ENCODE data around the gene FAM83F.

Gene FAM83F

DNA sequence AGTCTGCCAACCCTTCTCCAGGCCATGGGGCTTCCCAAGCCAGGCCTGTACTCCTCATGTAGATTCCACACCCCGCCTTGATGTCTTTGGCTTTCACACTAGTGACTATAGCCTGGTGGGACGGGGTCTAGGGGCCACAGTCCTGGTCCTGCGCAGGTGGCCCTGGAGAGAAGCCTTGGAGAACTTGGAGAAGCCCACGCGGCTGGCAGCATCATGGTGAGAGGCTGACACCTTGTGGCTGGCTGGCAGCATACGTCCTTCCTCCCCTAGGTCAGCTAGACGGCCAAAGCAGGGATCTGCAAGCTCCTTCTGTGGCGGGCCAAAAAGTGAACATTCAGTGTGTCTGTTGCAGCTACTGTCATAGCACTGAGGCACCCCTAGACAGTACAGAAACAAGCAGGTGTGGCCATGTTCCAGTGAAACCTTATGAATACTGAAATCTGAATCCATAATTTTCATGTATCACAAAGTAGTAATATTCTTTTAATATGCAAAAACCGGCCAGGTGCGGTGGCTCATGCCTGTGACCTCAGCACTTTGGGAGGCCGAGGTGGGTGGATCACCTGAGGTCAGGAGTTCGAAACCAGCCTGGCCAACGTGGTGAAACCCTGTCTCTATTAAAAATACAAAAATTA, 42.0 kb downstream of the FAM83F start:
- Histone ChIP-seq H3K9ac (no peak overlapping the region), H3K9me3 (replicated peaks in 1 of 11) (no peaks in the 10 kb centered on the region), H3K4me3 (no peak overlapping the region), H3K4me2 (no peak overlapping the region), H3K36me3 (no peaks in the 10 kb centered on the region), H3K4me1 (peaks cover 20 to 58% (median 46%) of the 10 kb centered on the region in 10 experiments), H3K27me3 (no peaks in the 10 kb centered on the region), H4K20me1 (no peaks in the 10 kb centered on the region), H3K27ac (no peak overlapping the region)
- TF ChIP-seq Cebpa-rat (IDR thresholded peaks at IDR 0.05): no peak

DNA sequence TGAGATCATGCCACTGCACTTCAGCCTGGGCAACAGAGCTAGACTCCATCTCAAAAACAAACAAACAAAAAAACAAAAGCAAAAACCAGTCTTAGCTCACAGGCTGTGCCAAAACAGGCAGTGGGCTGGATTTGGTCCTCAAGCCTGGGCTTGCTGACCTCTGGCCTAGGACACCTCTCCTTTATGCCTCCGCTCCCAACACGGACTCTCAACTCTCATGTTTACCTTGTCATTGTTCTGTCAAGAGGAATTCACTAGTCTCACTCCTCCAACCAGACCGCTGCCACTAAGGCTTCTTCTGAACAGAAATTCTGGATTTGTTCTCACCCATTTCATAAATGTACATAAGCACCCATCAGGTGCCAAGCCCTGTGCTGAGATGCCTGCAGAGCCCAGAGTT, 42.6 kb downstream of the FAM83F start:
- Histone ChIP-seq H3K4me1 (peaks cover 27 to 58% (median 46%) of the 10 kb centered on the region in 10 experiments), H3K27me3 (no peaks in the 10 kb centered on the region), H4K20me1 (no peaks in the 10 kb centered on the region), H3K36me3 (no peaks in the 10 kb centered on the region), H3K27ac (no peak overlapping the region), H3K4me2 (no peak overlapping the region), H3K9ac (0 out of 22 replicates have a peak overlapping the region, but pooled peaks of 1 of the 11 experiments have one; percentile 5), H3K9me3 (replicated peaks in 1 of 11) (no peaks in the 10 kb centered on the region), H3K4me3 (no peak overlapping the region)
- TF ChIP-seq Cebpa-rat (IDR thresholded peaks at IDR 0.05): no peak

DNA sequence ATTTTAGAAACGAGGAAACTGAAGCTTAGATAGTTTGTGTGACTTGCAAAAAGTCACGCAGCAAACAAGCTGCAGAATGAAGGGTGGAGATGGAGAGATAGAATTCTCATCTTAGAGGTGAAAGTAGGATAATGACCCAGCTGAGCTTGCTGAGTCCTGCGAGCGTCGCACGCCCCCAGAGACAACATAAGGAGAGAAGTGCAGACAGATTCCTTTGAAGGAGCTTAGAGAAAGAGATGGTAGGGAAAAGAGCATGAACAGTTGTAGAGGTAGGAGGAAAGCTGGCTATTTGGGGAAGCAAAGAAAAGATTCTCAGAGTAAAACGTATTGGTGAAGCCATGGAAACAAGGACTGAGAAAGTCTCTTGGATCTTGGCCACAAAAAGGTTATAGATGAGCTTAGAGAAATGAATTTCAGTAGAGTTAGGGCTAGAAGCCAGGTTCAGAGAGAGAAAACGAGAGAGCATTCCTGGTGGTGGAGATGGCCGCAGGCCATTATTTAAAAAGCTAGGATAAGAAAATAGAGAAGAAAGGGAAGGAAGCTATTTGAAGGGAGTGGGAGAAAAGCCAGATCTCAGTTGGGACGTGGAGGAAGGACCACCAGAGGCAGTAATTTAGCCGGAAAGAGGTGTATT, 44.8 kb downstream of the FAM83F start:
- Histone ChIP-seq H3K4me1 (peaks cover 42 to 59% (median 50%) of the 10 kb centered on the region in 10 experiments), H3K4me2 (peak overlapping the region in 10 of 11 experiments; percentile 74 to 86 (median 80); a peak in 18 of 22 replicates), H3K4me3 (no peak overlapping the region), H4K20me1 (no peaks in the 10 kb centered on the region), H3K27me3 (no peaks in the 10 kb centered on the region), H3K9ac (0 out of 22 replicates have a peak overlapping the region, but pooled peaks of 1 of the 11 experiments have one; percentile 2), H3K9me3 (replicated peaks in 1 of 11) (no peaks in the 10 kb centered on the region), H3K27ac (no peak overlapping the region), H3K36me3 (no peaks in the 10 kb centered on the region)
- TF ChIP-seq Cebpa-rat (IDR thresholded peaks at IDR 0.05): no peak

DNA sequence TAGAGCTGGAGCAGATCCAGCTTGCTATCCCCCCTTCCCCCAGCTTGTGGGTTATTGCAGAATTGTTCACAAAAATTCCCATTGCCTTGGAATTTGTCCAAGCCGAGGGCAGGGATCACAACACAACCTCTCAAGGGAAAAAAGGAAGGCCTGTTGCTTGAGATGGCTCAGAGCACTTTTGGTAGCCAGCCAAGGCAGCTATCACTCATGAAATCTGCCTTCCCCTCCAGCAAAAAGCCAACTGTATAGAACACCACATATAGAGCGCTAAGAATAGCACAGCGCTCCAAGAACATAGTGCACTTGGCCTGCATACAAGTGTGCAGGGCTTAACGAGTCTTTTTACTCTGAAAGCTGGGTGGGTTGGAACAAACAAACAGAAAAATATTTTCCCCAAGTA, 46.2 kb downstream of the FAM83F start:
- Histone ChIP-seq H3K27ac (peak overlapping the region in 10 of 11 experiments; percentile 9 to 95 (median 36); a peak in 18 of 22 replicates), H3K9ac (peak overlapping the region; percentile 5 to 60 (median 36); a peak in 14 of 22 replicates), H3K27me3 (no peaks in the 10 kb centered on the region), H3K9me3 (replicated peaks in 1 of 11) (no peaks in the 10 kb centered on the region), H4K20me1 (peaks cover 0 to 4% (median 0%) of the 10 kb centered on the region in 11 experiments; a peak in 5 of 22 replicates), H3K4me3 (peak overlapping the region in 2 of 10 experiments; percentile 1 to 14; a peak in 2 of 20 replicates), H3K4me2 (peak overlapping the region; percentile 74 to 86 (median 81)), H3K36me3 (no peaks in the 10 kb centered on the region), H3K4me1 (peaks cover 45 to 63% (median 55%) of the 10 kb centered on the region in 10 experiments)
- TF ChIP-seq Cebpa-rat (IDR thresholded peaks at IDR 0.05): no peak

DNA sequence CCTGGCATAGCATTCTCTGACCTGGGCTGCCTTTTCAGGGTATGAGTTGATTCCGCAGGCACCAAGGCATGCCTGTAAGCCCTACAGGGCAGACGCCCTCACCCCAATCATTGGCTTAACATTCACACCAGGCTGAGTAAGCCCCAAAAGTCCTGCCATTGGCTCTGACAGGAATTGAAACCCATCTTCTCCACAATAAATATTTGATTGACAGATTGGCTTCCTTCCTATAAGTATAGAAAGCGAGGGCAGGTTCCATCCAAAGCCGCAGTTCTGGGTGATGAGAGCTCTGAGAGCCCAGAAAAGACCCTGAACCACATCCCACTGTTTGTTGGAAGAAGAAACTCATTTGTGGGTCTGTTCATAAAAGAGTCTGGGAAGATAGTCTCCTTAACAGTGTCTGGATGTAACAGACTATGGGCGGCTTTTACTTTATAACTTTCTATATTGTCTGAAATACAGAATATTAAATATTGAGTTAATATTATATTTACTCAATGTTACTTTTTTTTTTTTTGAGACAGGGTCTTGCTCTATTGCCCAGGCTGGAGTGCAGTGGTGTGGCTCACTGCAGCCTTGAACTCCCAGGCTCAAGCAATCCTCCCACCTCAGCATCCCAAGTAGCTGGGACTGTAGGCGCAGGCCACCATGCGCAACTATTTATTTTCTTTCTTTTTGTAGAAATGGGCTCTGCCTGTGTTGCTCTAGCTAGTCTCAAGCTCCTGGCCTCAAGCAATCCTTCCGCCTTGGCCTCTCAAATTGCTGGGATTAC, 46.8 kb downstream of the FAM83F start:
- peak overlapping the region in 10 of 11 experiments; percentile 20 to 97 (median 74); a peak in 18 of 22 replicates for H3K27ac ChIP-seq
- H3K9ac ChIP-seq: peak overlapping the region in 10 of 11 experiments; percentile 5 to 60 (median 36); a peak in 15 of 22 replicates
- peaks cover 0 to 10% (median 0%) of the 10 kb centered on the region in 11 experiments; a peak in 6 of 22 replicates for H4K20me1 ChIP-seq
- H3K36me3 ChIP-seq: no peaks in the 10 kb centered on the region
- H3K27me3 ChIP-seq: no peaks in the 10 kb centered on the region
- TF ChIP-seq Cebpa-rat (IDR thresholded peaks at IDR 0.05): no peak
- no peaks in the 10 kb centered on the region for H3K9me3 ChIP-seq (replicated peaks in 1 of 11)
- peaks cover 49 to 69% (median 60%) of the 10 kb centered on the region in 10 experiments for H3K4me1 ChIP-seq
- H3K4me3 ChIP-seq: peak overlapping the region in 3 of 10 experiments; percentile 1 to 16 (median 14); a peak in 2 of 20 replicates
- peak overlapping the region; percentile 74 to 86 (median 81) for H3K4me2 ChIP-seq

DNA sequence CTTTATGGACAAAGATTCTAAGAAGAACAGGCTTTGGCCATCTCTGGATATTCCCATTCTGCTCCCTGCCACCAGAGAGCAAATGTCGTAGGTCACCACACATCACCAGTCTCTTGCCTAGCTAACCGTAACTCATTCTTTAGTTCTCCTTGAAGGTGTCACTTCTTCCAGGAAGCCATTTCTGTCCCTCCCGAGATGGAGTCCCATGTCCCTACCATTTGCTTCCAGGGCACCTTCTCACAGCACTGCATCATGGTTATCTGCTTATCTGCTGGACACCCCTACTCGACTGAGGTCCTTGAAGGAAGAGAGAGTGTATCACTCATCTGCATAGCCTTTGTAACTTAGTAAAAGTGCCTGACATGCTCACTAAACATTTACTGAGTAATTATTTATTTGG, 47.6 kb downstream of the FAM83F start:
- H3K27ac ChIP-seq: peak overlapping the region in 10 of 11 experiments; percentile 0 to 97 (median 94); a peak in 14 of 22 replicates

DNA sequence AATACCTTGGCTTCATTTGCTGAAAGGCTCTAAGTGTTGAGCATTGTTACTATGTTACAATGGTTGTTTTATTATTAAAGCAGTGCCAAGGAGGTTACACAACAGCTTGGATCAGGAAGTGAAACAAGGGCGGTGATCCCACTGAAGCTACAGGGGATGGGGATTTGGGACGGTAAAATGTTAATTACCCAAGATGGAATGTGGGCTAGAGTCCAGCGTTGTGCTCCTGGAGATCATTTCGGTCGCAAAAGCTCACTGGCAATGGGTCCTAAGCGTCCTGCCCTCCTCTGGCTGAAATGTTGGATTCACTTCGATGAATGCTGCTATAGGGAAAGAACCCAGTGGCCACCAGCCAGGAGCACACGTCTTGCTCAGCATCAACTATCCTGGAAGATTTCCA, 48.3 kb downstream of the FAM83F start:
- Histone ChIP-seq H3K4me3 (peak overlapping the region in 4 of 10 experiments; percentile 6 to 95 (median 94); a peak in 3 of 20 replicates), H3K4me1 (peaks cover 49 to 74% (median 62%) of the 10 kb centered on the region in 10 experiments), H4K20me1 (peaks cover 0 to 25% (median 4%) of the 10 kb centered on the region in 11 experiments; a peak in 9 of 22 replicates), H3K9ac (peak overlapping the region in 5 of 11 experiments; percentile 89 to 93 (median 93); a peak in 7 of 22 replicates), H3K4me2 (peak overlapping the region; percentile 74 to 86 (median 81)), H3K9me3 (replicated peaks in 1 of 11) (no peaks in the 10 kb centered on the region), H3K27me3 (no peaks in the 10 kb centered on the region), H3K27ac (peak overlapping the region in 9 of 11 experiments; percentile 86 to 97 (median 95); a peak in 19 of 22 replicates), H3K36me3 (no peaks in the 10 kb centered on the region)
- peak in 3 of 11 experiments; percentile 29 to 47 (median 41); a peak in 1 of 22 replicates for TF ChIP-seq Cebpa-rat (IDR thresholded peaks at IDR 0.05)

More for the DNA sequence above, 47.6 kb downstream of the FAM83F start:
- no peaks in the 10 kb centered on the region for H3K9me3 ChIP-seq (replicated peaks in 1 of 11)
- H3K4me2 ChIP-seq: peak overlapping the region; percentile 74 to 86 (median 81)
- no peak overlapping the region for H3K4me3 ChIP-seq
- no peaks in the 10 kb centered on the region for H3K27me3 ChIP-seq
- TF ChIP-seq Cebpa-rat (IDR thresholded peaks at IDR 0.05): no peak
- H4K20me1 ChIP-seq: peaks cover 0 to 17% (median 0%) of the 10 kb centered on the region in 11 experiments; a peak in 6 of 22 replicates
- no peaks in the 10 kb centered on the region for H3K36me3 ChIP-seq
- H3K9ac ChIP-seq: 0 out of 22 replicates have a peak overlapping the region, but pooled peaks of 1 of the 11 experiments have one; percentile 38
- peaks cover 49 to 69% (median 60%) of the 10 kb centered on the region in 10 experiments for H3K4me1 ChIP-seq

DNA sequence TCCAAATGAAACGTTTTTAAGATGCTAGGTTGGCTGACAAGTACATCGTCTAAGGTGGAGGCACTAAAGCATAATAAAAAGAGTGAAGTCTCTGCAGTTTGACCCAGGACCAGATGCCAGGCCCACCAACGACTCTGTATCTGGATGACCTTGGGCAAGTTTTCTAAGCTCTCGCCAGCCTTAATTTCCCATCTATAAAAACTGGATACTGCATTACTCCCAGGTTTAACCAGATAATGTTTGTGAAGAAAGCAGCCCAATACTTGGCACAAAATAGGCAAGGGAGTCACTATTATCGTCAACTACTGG, 49.0 kb downstream of the FAM83F start:
- Histone ChIP-seq H3K9ac (peak overlapping the region; percentile 85 to 93 (median 92)), H3K4me1 (peaks cover 49 to 74% (median 65%) of the 10 kb centered on the region in 10 experiments), H3K27ac (peak overlapping the region; percentile 86 to 97 (median 94)), H3K4me3 (peak overlapping the region; percentile 78 to 95 (median 90)), H3K27me3 (no peaks in the 10 kb centered on the region), H3K9me3 (replicated peaks in 1 of 11) (no peaks in the 10 kb centered on the region), H4K20me1 (peaks cover 0 to 31% (median 7%) of the 10 kb centered on the region in 11 experiments; a peak in 11 of 22 replicates), H3K4me2 (peak overlapping the region; percentile 74 to 86 (median 81)), H3K36me3 (no peaks in the 10 kb centered on the region)
- no peak for TF ChIP-seq Cebpa-rat (IDR thresholded peaks at IDR 0.05)
